AG04449 (cell line): ENCODE results near the gene PRXL2C.
"Not testable (repeated sequence)": the region's sequence is repeated elsewhere in the genome, so short reads cannot be mapped to it uniquely, and the experiment has no call there.

Source experiments
- CTCF ChIA-PET: fragments of 350-600 bp; formaldehyde crosslinking; extraction: SDS; loops from one replicate; lab custom pipeline; 2021; ENCODE audit warnings: antibody characterized with exemption; lab: Yijun Ruan, JAX
- POLR2A ChIA-PET: fragments of 400-600, 350-600 bp; formaldehyde crosslinking; extraction: SDS; loops from one replicate; lab custom pipeline; 2020; ENCODE audit warnings: antibody characterized with exemption, inconsistent platforms; lab: Yijun Ruan, JAX
- DNase-seq: peaks from one replicate; pipeline ENCODE4 v3.0.0-alpha.2; 2010; ENCODE audit warnings: low read depth, low spot score
- H3K4me3 ChIP-seq: 2 replicates; pipeline ENCODE4 v1.5.1; 2011; ENCODE audit warnings: low read depth, mild to moderate bottlenecking, control low read depth, low read length
- TF ChIP-seq, protein P1 (sequence below): IDR thresholded peaks from one replicate; pipeline ENCODE4 v1.5.1; 2011; ENCODE audit warnings: mild to moderate bottlenecking, moderate library complexity, low read length, control low read depth, inconsistent platforms; ENCODE audit not compliant: insufficient read depth; ENCODE audit errors: missing control alignments

PRXL2C gene

DNA sequence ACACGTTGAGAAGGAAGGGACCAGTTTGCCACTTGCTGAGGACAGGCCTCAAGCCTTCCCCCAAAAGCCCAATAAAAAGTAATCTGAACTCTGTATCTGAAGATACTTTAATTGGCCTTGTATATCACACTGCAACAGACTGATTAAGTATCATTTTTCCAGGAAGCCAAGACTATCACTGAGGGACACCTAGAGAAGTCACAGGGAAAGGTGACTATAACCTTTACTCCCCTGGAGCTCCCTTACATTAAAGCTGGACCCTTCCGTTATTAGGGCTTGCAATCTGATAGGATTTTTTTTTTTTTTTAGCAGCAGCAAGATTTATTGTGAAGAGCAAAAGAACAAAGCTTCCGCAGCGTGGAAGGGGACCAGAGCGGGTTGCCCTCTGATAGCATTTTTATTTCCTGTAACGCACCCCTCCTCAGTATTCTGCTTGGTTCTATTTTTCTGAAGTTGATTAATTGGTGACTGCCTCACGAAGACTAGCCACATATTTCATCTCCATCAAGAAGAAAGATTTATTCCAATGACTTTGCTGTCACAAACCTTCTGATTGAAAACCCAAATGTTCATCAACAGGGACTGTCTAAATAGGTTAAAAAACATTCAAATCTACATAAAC lies 38.2 kb downstream of the PRXL2C start:
- no peak for DNase-seq
- CTCF ChIA-PET = no interaction called here
- POLR2A ChIA-PET = no interaction called here
- TF ChIP-seq, protein P1, sequence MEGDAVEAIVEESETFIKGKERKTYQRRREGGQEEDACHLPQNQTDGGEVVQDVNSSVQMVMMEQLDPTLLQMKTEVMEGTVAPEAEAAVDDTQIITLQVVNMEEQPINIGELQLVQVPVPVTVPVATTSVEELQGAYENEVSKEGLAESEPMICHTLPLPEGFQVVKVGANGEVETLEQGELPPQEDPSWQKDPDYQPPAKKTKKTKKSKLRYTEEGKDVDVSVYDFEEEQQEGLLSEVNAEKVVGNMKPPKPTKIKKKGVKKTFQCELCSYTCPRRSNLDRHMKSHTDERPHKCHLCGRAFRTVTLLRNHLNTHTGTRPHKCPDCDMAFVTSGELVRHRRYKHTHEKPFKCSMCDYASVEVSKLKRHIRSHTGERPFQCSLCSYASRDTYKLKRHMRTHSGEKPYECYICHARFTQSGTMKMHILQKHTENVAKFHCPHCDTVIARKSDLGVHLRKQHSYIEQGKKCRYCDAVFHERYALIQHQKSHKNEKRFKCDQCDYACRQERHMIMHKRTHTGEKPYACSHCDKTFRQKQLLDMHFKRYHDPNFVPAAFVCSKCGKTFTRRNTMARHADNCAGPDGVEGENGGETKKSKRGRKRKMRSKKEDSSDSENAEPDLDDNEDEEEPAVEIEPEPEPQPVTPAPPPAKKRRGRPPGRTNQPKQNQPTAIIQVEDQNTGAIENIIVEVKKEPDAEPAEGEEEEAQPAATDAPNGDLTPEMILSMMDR = no peak
- H3K4me3 ChIP-seq = no peak overlapping the region

- TF ChIP-seq, protein P1 = no peak
- no peak overlapping the region for H3K4me3 ChIP-seq
- no peak for DNase-seq
- ChIA-PET CTCF (no interaction called here), POLR2A (no interaction called here)
These were observed 39.7 kb downstream of the PRXL2C start for GRCh38 chr9:96615411-96615810.

DNA sequence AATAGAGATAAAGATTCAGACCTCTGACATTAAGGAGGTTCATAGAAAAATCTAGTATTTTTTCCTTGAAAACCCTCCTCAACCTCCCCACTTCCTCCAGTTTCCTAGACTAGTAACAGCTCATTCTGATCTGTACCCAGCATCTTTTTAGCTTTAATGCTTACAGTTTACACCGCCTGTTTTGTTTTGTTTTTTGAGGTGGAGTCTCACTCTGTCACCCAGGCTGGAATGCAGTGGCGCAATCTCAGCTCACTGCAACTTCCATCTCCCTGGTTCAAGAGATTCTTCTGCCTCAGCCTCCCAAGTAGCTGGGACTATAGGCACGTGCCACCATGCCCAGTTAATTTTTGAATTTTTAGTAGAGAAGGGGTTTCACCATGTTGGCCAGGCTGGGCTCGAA lies 40.5 kb downstream of the PRXL2C start:
- DNase-seq, H3K4me3 ChIP-seq, POLR2A ChIA-PET: not testable (repeated sequence)
- CTCF ChIA-PET = interaction anchor here (0.7 to 0.8 kb wide), 2 partner anchors 12 to 13 kb away, joined by 3 to 5 read pairs; no protein-coding TSS in a partner anchor

- TF ChIP-seq, protein P1 = no peak
- ChIA-PET POLR2A (no interaction called here), CTCF (interaction anchor here (1.5 kb wide), 1 partner anchor 99 kb away, joined by 4 read pairs; no protein-coding TSS in a partner anchor)
- no peak for DNase-seq
- H3K4me3 ChIP-seq = no peak overlapping the region
These were observed 42.0 kb downstream of the PRXL2C start for GRCh38 chr9:96612966-96613589.

DNA sequence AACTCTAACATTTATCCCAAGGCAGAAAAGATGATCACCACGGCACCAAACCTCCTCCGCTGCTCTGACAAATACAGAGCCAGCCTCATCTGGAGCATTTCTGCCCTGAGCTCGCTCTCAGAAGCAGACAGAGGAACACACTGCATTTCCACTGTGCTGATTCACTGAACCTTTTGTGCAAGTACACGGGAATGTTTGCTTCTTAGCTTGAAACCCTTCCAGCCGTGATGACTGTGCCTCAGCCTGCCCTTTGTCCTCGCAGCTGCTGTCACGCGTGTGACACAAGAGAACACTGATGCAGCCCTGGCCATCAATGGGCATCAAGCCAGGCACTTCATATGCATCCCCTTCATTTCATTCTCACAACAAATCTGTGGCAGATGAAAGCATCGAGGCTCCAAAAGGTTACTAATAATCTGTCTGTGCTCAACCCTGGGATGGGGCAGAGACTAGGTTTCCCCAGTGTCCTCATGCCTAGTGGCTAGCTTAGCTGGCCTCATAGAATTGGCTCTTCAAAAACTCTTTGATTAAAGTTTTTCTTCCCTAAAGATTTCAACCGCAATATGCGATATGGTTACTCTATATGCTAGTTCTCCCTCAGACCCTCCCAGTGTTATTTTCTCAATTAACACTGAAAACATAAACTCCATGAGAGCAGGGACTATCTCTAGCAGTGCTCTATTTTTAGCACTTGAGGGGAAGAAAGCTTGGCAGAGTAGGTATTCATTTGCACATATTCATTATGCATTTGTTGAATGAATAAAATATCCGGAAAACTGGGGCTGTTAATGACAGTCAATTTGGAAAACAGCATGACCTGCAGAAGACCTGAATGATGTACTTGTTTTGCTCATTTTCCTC lies 42.8 kb downstream of the PRXL2C start:
- H3K4me3 ChIP-seq = peak overlapping the region; percentile 40
- TF ChIP-seq, protein P1 = no peak
- ChIA-PET CTCF (interaction anchor here (0.7 to 1.5 kb wide), 3 partner anchors 21 to 98 kb away, joined by 3 to 4 read pairs (median 3); no protein-coding TSS in a partner anchor), POLR2A (interaction anchor here (0.5 to 1.0 kb wide), 2 partner anchors 19 to 60 kb away, joined by 3 to 4 read pairs; no protein-coding TSS in a partner anchor)
- peak; percentile 73 for DNase-seq

GRCh38 chr9:96611302-96611701 lies 43.8 kb downstream of the PRXL2C start:
- TF ChIP-seq, protein P1 = no peak
- ChIA-PET CTCF (interaction anchor here (1.2 kb wide), 1 partner anchor 20 kb away, joined by 3 read pairs; no protein-coding TSS in a partner anchor), POLR2A (interaction anchor here (1.0 kb wide), 1 partner anchor 20 kb away, joined by 4 read pairs; no protein-coding TSS in a partner anchor)
- H3K4me3 ChIP-seq = no peak overlapping the region
- DNase-seq = no peak
